HG02938 (cell line): ENCODE results near the gene NME7.
"Not testable (repeated sequence)": the region's sequence is repeated elsewhere in the genome, so short reads cannot be mapped to it uniquely, and the experiment has no call there.

Experiments used
- ATAC-seq: cut with Tn5 transposase; IDR thresholded peaks from one replicate; pipeline ENCODE4 v1.9.1; 2021; ENCODE audit warnings: mild to moderate bottlenecking, moderate library complexity; ENCODE audit not compliant: unreplicated experiment

NME7 gene

GRCh38 chr1:169308313-169309039 lies 59.1 kb downstream of the NME7 start:
- ATAC-seq = no peak

- ATAC-seq = no peak
Observed at GRCh38 chr1:169307176-169307575, 60.4 kb downstream of the NME7 start.

- no peak for ATAC-seq
Observed at GRCh38 chr1:169305948-169306347, 61.6 kb downstream of the NME7 start.

GRCh38 chr1:169305356-169305755 lies 62.2 kb downstream of the NME7 start:
- no peak for ATAC-seq

GRCh38 chr1:169300854-169301253 lies 66.7 kb downstream of the NME7 start:
- no peak for ATAC-seq

GRCh38 chr1:169298441-169298840 lies 69.2 kb downstream of the NME7 start:
- no peak for ATAC-seq

- no peak for ATAC-seq
Observed at GRCh38 chr1:169295846-169296245, 71.8 kb downstream of the NME7 start.

- no peak for ATAC-seq
Observed at GRCh38 chr1:169295425-169295824, 72.2 kb downstream of the NME7 start.

GRCh38 chr1:169289016-169289415 lies 78.6 kb downstream of the NME7 start:
- ATAC-seq = no peak

- no peak for ATAC-seq
Observed at GRCh38 chr1:169288011-169288414, 79.6 kb downstream of the NME7 start.

GRCh38 chr1:169287280-169287679 lies 80.3 kb downstream of the NME7 start:
- no peak for ATAC-seq

GRCh38 chr1:169281562-169281961 lies 86.0 kb downstream of the NME7 start:
- ATAC-seq = not testable (repeated sequence)

- ATAC-seq = no peak
Observed at GRCh38 chr1:169271098-169271497, 96.5 kb downstream of the NME7 start.

- ATAC-seq = no peak
Observed at GRCh38 chr1:169266133-169266532, 101.5 kb downstream of the NME7 start.

- ATAC-seq = no peak
Observed at GRCh38 chr1:169263059-169263458, 104.5 kb downstream of the NME7 start.

- no peak for ATAC-seq
Observed at GRCh38 chr1:169261884-169262283, 105.7 kb downstream of the NME7 start.

- no peak for ATAC-seq
Observed at GRCh38 chr1:169260478-169261151, 107.0 kb downstream of the NME7 start.

GRCh38 chr1:169259816-169260215 lies 107.8 kb downstream of the NME7 start:
- no peak for ATAC-seq

- no peak for ATAC-seq
Observed at GRCh38 chr1:169250795-169251194, 116.8 kb downstream of the NME7 start.

GRCh38 chr1:169250022-169250421 lies 117.6 kb downstream of the NME7 start:
- no peak for ATAC-seq

- no peak for ATAC-seq
Observed at GRCh38 chr1:169249611-169250010, 118.0 kb downstream of the NME7 start.

GRCh38 chr1:169245706-169246105 lies 121.9 kb downstream of the NME7 start:
- no peak for ATAC-seq
